Camera-type eye (tissue), 1 donor: Measurements from ENCODE around the gene KCNC4. TPM values are rescaled to one million over a fixed set of nuclear protein-coding genes. Genes with fewer than 3 reads are reported as not detected.

ENCODE experiments used
- total RNA-seq: library from RNA; depleted of rRNA; stranded (reverse); fragments of >200 nt; gene quantifications from one replicate; pipeline ENCODE4 v1.2.3, GENCODE V29; 2014

Gene KCNC4
- total RNA-seq: 15.0 TPM

GRCh38 chr1:110209715-110210603, at the start of gene KCNC4:
TSS of gene KCNC4 (plus strand) at chr1:110210314. CDS start at chr1:110211500, 1,186 bp downstream.

Other genes with a start within 250 kb of the KCNC4 start
- 66.0 TPM for gene AHCYL1, start 225.5 kb upstream of the KCNC4 start, total RNA-seq
- gene STRIP1, start 175.7 kb upstream of the KCNC4 start, total RNA-seq: 86.5 TPM
- gene ALX3, start 139.6 kb upstream of the KCNC4 start, total RNA-seq: 2.5 TPM
- gene UBL4B, start 97.9 kb upstream of the KCNC4 start, total RNA-seq: 1.3 TPM
- gene SLC6A17, start 59.8 kb upstream of the KCNC4 start, total RNA-seq: 60.0 TPM
- 63.2 TPM for gene RBM15, start 129.1 kb downstream of the KCNC4 start, total RNA-seq
- gene SLC16A4, start 180.7 kb downstream of the KCNC4 start, total RNA-seq: 13.6 TPM
- gene LAMTOR5, start 197.4 kb downstream of the KCNC4 start, total RNA-seq: 34.8 TPM
- not detected for gene PROK1, start 240.8 kb downstream of the KCNC4 start, total RNA-seq